Mucosa of stomach (tissue), 1 donor: ENCODE data around the gene PNLIPRP2.

Experiments
- H3K27me3 ChIP-seq: one replicate; pipeline ENCODE4 v1.7.0; 2013; ENCODE audit warnings: mild to moderate bottlenecking, low read length; ENCODE audit not compliant: control insufficient read depth, insufficient read depth
- H3K36me3 ChIP-seq: one replicate; pipeline ENCODE4 v1.7.0; 2013; ENCODE audit warnings: low read length; ENCODE audit not compliant: control insufficient read depth, insufficient read depth
- H3K4me1 ChIP-seq: one replicate; pipeline ENCODE4 v1.7.0; 2013; ENCODE audit warnings: mild to moderate bottlenecking, low read length; ENCODE audit not compliant: control insufficient read depth, insufficient read depth
- H3K4me3 ChIP-seq: one replicate; pipeline ENCODE4 v1.7.0; 2013; ENCODE audit warnings: low read length
- H3K9ac ChIP-seq: one replicate; pipeline ENCODE4 v1.7.0; 2013; ENCODE audit warnings: mild to moderate bottlenecking, low read length, moderate library complexity
- H3K9me3 ChIP-seq: one replicate; pipeline ENCODE4 v1.7.0; 2013; ENCODE audit warnings: mild to moderate bottlenecking, low read length, moderate library complexity; ENCODE audit not compliant: control insufficient read depth
- donor health status: Pancreatic carcinoma.

Gene PNLIPRP2

DNA sequence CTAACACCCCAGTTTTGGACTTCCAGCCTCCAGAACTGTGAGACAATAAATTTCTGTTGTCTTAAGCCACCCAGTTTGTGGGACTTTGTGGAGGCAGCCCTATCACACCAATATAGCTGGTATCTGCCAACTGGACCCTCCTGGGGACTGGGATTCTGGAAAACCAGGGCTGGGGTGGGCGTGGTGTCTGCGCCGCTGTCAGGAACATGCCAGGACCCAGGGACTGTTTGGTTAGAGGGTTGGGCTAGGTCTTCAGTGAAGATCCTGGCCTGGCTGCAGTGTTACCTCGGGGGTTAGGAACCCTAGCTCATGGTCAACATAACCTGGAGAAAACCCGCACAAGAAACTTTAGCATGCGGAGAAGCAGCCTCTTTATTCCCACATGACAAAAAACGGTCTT is 42.6 kb downstream of the PNLIPRP2 start:
- Histone ChIP-seq H3K4me1 (no peaks in the 10 kb centered on the region), H3K9me3 (no peaks in the 10 kb centered on the region), H3K27me3 (peaks cover 2% of the 10 kb centered on the region), H3K4me3 (no peak overlapping the region), H3K9ac (no peak overlapping the region), H3K36me3 (no peaks in the 10 kb centered on the region)

DNA sequence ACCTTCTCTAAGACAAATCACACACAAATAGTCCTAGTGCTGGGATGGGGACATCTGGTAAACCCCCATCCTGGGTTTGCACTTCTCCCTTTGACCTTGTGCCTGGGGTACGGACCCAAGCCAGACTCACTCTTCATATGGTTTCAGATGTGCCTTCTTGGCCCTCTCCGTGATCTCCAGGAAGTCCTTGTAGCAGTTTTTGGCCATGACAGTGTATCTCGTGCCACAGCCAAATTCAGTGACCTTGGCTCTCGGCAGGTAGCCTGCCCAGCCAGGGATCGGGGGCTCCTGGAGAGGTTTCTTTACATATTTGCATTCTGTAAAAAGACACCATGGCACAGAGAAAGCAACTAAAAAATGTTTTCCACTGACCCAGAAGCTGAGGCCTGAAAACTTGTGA is 43.9 kb downstream of the PNLIPRP2 start:
- Histone ChIP-seq H3K4me3 (no peak overlapping the region), H3K9me3 (no peaks in the 10 kb centered on the region), H3K36me3 (no peaks in the 10 kb centered on the region), H3K4me1 (no peaks in the 10 kb centered on the region), H3K27me3 (no peaks in the 10 kb centered on the region), H3K9ac (no peak overlapping the region)

- H3K4me3 ChIP-seq = no peak overlapping the region
- H3K27me3 ChIP-seq = no peaks in the 10 kb centered on the region
- no peak overlapping the region for H3K9ac ChIP-seq
Observed at GRCh38 chr10:116665541-116666125, 44.9 kb downstream of the PNLIPRP2 start.

DNA sequence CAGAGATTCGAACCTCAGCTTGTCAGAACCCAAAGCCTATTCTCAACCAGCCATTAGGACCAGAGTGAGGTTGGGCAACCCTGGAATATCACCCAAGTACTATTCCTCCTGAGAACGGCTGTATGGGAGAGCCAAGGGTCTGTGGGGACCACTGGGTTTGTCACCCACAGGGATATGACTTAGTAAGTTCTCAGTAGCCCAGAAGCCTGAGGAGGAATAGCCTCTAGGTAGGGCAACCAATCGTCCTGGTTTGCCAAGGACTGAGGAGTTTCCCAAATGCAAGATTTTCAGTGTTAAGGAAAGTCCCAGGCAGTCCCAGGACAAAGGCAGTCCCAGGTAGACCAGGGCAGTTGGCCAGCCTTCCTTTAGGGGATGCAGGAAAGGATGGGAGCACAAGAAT is 46.7 kb downstream of the PNLIPRP2 start:
- no peaks in the 10 kb centered on the region for H3K36me3 ChIP-seq
- no peaks in the 10 kb centered on the region for H3K9me3 ChIP-seq
- H3K27me3 ChIP-seq = no peaks in the 10 kb centered on the region
- H3K4me1 ChIP-seq = peaks cover 8% of the 10 kb centered on the region
- H3K4me3 ChIP-seq = no peak overlapping the region
- no peak overlapping the region for H3K9ac ChIP-seq

More at GRCh38 chr10:116665541-116666125, 44.9 kb downstream of the PNLIPRP2 start:
- Histone ChIP-seq H3K36me3 (no peaks in the 10 kb centered on the region), H3K4me1 (peaks cover 7% of the 10 kb centered on the region), H3K9me3 (no peaks in the 10 kb centered on the region)

GRCh38 chr10:116668018-116668417 is 47.3 kb downstream of the PNLIPRP2 start:
- peaks cover 8% of the 10 kb centered on the region for H3K4me1 ChIP-seq

GRCh38 chr10:116668446-116668845 is 47.7 kb downstream of the PNLIPRP2 start:
- H3K9me3 ChIP-seq = no peaks in the 10 kb centered on the region
- H3K9ac ChIP-seq = no peak overlapping the region
- H3K36me3 ChIP-seq = no peaks in the 10 kb centered on the region
- no peak overlapping the region for H3K4me3 ChIP-seq
- no peaks in the 10 kb centered on the region for H3K27me3 ChIP-seq
- H3K4me1 ChIP-seq = peaks cover 8% of the 10 kb centered on the region

More at GRCh38 chr10:116668018-116668417, 47.3 kb downstream of the PNLIPRP2 start:
- Histone ChIP-seq H3K27me3 (no peaks in the 10 kb centered on the region), H3K9ac (no peak overlapping the region), H3K9me3 (no peaks in the 10 kb centered on the region), H3K4me3 (no peak overlapping the region), H3K36me3 (no peaks in the 10 kb centered on the region)

- Histone ChIP-seq H3K4me3 (no peak overlapping the region), H3K4me1 (peaks cover 8% of the 10 kb centered on the region), H3K27me3 (no peaks in the 10 kb centered on the region), H3K9ac (no peak overlapping the region), H3K9me3 (no peaks in the 10 kb centered on the region), H3K36me3 (no peaks in the 10 kb centered on the region)
Observed at GRCh38 chr10:116669080-116669479, 48.3 kb downstream of the PNLIPRP2 start.

DNA sequence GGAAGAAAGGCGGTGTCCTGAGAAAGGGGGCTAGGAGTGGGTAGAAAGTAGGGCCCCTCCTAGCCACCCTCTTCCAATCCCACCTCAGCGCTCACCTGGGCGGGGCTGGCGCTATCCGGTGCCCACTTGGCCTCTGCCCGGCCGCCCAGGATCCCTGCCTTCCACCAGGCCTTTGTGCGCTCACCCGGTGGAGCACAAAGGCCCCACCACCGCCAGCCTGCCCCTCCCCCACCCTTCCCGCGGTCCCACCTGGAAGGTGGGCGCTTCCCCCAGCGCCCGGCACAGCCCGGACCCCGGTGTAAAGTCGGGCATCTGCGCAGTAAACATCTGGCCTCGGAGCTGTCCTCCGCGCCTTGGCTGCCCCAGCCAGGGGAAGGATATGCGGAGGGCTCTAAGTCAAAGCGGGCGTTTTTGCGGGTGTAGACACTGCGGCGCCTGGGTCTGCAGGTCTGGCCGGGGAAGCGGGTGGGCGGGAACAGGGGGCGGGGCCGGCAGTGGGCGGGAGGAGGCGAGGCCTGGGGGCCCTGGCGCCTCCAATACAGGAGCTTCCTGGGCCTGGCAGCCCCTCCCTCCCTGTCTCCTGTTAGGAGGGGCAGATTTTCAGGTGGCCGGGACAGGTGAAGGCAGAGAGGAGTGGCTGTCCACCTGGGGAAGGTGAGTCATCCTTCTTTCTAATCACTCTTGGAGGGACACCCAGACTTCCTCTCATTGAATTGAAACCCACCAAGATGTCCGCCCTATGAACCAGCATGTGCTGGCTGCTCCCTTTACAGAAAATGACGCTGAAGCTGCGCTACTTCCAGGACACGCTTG is 49.3 kb downstream of the PNLIPRP2 start:
- H3K4me3 ChIP-seq = no peak overlapping the region

DNA sequence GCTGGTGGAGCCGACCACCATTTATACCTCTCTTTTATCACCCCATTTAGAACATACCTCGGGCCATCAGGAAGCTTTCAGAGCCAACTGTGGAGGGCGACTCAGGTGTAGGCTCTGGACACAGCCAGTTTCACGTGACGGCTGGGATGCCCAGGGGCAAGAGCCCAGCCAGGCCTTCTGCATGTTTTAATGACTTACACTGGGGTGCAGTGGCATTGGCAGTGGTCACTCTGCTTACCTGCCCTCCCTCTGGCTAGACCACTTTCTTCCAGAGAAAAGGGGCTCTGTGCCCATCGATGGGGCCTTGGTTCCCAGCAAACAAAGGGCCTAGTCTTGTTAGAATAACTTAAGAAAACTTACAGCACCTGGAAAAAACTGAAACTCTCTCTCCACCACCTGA is 50.0 kb downstream of the PNLIPRP2 start:
- Histone ChIP-seq H3K4me1 (peaks cover 8% of the 10 kb centered on the region), H3K36me3 (no peaks in the 10 kb centered on the region), H3K9me3 (no peaks in the 10 kb centered on the region), H3K4me3 (no peak overlapping the region), H3K27me3 (no peaks in the 10 kb centered on the region), H3K9ac (no peak overlapping the region)

More for the DNA sequence above, 49.3 kb downstream of the PNLIPRP2 start:
- H3K36me3 ChIP-seq = no peaks in the 10 kb centered on the region
- no peaks in the 10 kb centered on the region for H3K27me3 ChIP-seq
- no peaks in the 10 kb centered on the region for H3K9me3 ChIP-seq
- H3K4me1 ChIP-seq = peaks cover 8% of the 10 kb centered on the region
- H3K9ac ChIP-seq = no peak overlapping the region

DNA sequence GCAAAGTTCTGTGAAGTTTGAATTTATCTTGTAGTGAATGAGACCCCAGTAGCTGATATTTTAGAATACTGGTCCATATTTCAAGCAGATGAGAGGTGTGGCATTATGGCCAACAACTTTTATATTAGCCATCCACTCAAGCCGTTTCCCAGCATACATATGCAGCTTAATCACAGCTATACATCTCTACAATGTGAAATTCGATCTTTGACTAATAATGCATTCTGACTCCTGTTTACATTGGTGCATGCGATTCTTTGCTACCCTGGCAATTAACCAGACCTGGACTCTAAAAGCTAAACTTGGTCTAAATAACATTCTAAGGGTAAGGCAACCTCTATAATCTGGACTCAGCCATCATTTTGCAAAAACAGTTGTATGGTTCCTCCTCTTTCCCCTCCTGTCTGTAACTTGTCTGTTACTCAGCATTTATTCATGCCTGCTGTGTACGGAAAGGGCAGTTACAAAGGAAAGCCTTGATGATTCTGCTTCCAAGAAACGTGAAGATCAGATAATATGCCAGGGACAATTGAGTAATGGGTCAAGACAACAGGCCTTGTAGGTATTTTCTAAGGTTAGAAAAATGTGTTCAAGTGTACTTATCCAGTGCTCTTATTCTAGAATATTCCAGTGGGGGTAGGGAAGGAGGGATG is 50.6 kb downstream of the PNLIPRP2 start:
- Histone ChIP-seq H3K36me3 (no peaks in the 10 kb centered on the region), H3K4me3 (no peak overlapping the region), H3K9me3 (no peaks in the 10 kb centered on the region), H3K9ac (no peak overlapping the region), H3K27me3 (no peaks in the 10 kb centered on the region), H3K4me1 (peaks cover 8% of the 10 kb centered on the region)

DNA sequence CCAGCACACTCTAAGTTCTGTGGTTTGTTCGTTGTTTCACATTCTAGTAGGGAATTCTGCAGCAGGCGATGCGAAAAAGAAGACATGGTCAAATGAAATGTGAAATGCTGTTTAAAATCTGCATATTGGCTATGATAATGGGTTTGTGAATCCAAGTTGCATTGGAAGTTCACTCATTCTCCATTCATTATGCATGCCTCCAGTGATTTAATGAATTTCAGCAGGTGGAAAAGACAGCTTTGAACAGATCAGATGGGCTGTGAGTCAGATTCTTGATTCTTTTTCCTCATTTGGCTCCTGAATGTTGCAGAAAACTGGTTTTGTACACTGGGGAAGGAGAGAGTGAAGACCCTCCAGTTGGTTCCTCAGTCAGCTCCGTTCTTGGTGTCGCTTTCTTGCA is 52.1 kb downstream of the PNLIPRP2 start:
- Histone ChIP-seq H3K4me3 (no peak overlapping the region), H3K27me3 (no peaks in the 10 kb centered on the region), H3K4me1 (peaks cover 8% of the 10 kb centered on the region), H3K9me3 (no peaks in the 10 kb centered on the region), H3K36me3 (no peaks in the 10 kb centered on the region), H3K9ac (no peak overlapping the region)

DNA sequence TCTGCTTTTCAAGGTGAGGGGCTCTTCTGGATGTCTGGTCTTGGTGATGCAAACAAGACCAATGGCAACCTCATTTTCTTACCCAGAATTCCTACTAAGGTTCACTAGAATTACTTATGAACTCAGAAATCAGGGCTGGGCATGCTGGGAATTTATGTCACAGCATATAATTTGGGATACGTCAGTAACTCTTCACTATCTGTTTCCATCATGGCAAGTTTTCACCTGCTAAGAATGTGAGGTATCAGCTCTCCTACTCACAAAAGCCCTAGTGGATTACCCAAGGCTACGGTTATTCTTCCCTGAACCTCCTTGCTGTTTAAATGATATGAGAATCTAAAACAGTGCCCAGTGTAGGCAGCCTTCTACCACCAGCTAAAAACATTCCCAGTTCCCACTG is 53.1 kb downstream of the PNLIPRP2 start:
- H3K9me3 ChIP-seq = no peaks in the 10 kb centered on the region
- no peaks in the 10 kb centered on the region for H3K36me3 ChIP-seq
- peaks cover 8% of the 10 kb centered on the region for H3K4me1 ChIP-seq
- H3K4me3 ChIP-seq = no peak overlapping the region
- H3K27me3 ChIP-seq = no peaks in the 10 kb centered on the region
- H3K9ac ChIP-seq = no peak overlapping the region
